Keratinocyte (primary cell): Measurements from ENCODE around the gene AGAP1.

Source experiments
- EZH2 ChIP-seq: IDR thresholded peaks from one replicate; pipeline ENCODE4 v1.6.1; 2012; ENCODE audit warnings: inconsistent platforms, mild to moderate bottlenecking, low read length, moderate library complexity
- TF ChIP-seq, protein P1 (sequence below), 3 experiments: IDR thresholded peaks in 1 of 3; conservative IDR thresholded peaks in 1 of 3; optimal IDR thresholded peaks in 1 of 3; 2 replicates in 2 of 3; 3 replicates in 1 of 3; pipeline versions ENCODE3 to v1.5.1; 2011; ENCODE audit warnings: low read length in 3 of 3, mild to moderate bottlenecking in 3 of 3, moderate library complexity in 2 of 3, control low read depth in 1 of 3, inconsistent platforms in 1 of 3; ENCODE audit not compliant: insufficient read depth in 2 of 3; ENCODE audit errors: extremely low read depth in 1 of 3

DNA sequence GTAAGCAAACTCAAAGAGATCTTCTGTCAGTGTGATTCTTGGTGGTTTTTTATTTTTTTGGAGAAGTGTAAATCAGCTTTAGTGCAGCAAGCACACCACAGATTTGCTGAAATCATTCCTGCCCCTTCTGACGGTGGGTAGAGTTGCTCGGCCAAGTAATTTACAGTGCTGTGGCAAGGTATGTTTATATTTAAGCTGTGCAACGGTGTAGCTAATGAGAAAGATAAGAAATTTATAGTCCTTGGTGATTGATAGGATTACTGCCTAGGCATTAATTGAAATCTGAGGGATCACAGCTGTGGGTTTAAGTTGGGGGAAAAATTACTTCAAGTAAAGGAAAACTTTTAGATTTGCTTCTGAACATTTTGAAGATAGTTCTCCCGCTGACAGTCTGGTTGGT lies 286.6 kb downstream of the AGAP1 start:
- no peak for TF ChIP-seq EZH2
- TF ChIP-seq, protein P1, sequence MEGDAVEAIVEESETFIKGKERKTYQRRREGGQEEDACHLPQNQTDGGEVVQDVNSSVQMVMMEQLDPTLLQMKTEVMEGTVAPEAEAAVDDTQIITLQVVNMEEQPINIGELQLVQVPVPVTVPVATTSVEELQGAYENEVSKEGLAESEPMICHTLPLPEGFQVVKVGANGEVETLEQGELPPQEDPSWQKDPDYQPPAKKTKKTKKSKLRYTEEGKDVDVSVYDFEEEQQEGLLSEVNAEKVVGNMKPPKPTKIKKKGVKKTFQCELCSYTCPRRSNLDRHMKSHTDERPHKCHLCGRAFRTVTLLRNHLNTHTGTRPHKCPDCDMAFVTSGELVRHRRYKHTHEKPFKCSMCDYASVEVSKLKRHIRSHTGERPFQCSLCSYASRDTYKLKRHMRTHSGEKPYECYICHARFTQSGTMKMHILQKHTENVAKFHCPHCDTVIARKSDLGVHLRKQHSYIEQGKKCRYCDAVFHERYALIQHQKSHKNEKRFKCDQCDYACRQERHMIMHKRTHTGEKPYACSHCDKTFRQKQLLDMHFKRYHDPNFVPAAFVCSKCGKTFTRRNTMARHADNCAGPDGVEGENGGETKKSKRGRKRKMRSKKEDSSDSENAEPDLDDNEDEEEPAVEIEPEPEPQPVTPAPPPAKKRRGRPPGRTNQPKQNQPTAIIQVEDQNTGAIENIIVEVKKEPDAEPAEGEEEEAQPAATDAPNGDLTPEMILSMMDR (optimal IDR thresholded peaks at IDR 0.05 in 1 of 3, IDR thresholded peaks at IDR 0.05 in 1 of 3, conservative IDR thresholded peaks at IDR 0.05 in 1 of 3; ENCODE audit: extremely low read depth in 1 of 3, insufficient read depth in 2 of 3, low read length in 3 of 3): no peak
